Neural crest cell (in vitro differentiated cells): ENCODE measurements around the gene RNF208. TPM values are rescaled to one million over a fixed set of nuclear protein-coding genes. Genes with fewer than 3 reads are reported as not detected.
A peak's percentile ranks its signal among the peaks of the same experiment; 100 is the strongest.

Experiments
- DNase-seq: peaks from one replicate; pipeline ENCODE4 v3.0.0; 2021; ENCODE audit warnings: low read depth, mixed read lengths, low spot score
- H3K27ac Mint-ChIP-seq: one replicate; pipeline ENCODE4 v1.8.0; 2021; ENCODE audit warnings: mild to moderate bottlenecking, mixed read lengths; ENCODE audit not compliant: unreplicated experiment
- H3K27me3 Mint-ChIP-seq: 2 replicates; pipeline ENCODE4 v1.8.0; 2021; ENCODE audit warnings: low read depth, mild to moderate bottlenecking, mixed read lengths
- H3K36me3 Mint-ChIP-seq: 2 replicates; pipeline ENCODE4 v1.8.0; 2021; ENCODE audit warnings: low read depth, mild to moderate bottlenecking, mixed read lengths
- H3K4me1 Mint-ChIP-seq: 2 replicates; pipeline ENCODE4 v1.8.0; 2021; ENCODE audit warnings: mixed read lengths
- H3K4me3 Mint-ChIP-seq: one replicate; pipeline ENCODE4 v1.8.0; 2021; ENCODE audit warnings: mild to moderate bottlenecking, mixed read lengths
- H3K9me3 Mint-ChIP-seq: 2 replicates; pipeline ENCODE4 v1.8.0; 2021; ENCODE audit warnings: mixed read lengths
- long read RNA-seq: library from polyadenylated mRNA; unstranded; transcript quantifications from one replicate; pipeline ENCODE4 v2.0.0, GENCODE V29; 2020
- total RNA-seq: library from RNA; stranded (reverse); gene quantifications from 2 replicates; pipeline ENCODE4 v1.2.1, GENCODE V29; 2021
- TF ChIP-seq, protein P1 (sequence below): fragments of 200-600 bp; sonication (generic); conservative IDR thresholded peaks from 2 replicates; pipeline ENCODE4 v1.5.0; 2021; ENCODE audit warnings: antibody characterized with exemption, mild to moderate bottlenecking

Gene RNF208
- 9.7 and 10.1 TPM in 2 replicates for total RNA-seq
- long read RNA-seq, result 0 reads

GRCh38 chr9:137222190-137223077, at the start of gene RNF208:
Gene RNF208, minus strand, starts transcription at chr9:137222240. Its CDS starts 1,028 bp downstream, at chr9:137221212.
- no peaks in the 10 kb centered on the region for H3K36me3 Mint-ChIP-seq
- peaks cover under 1% of the 10 kb centered on the region for H3K4me1 Mint-ChIP-seq
- DNase-seq, result no peak
- TF ChIP-seq, protein P1, sequence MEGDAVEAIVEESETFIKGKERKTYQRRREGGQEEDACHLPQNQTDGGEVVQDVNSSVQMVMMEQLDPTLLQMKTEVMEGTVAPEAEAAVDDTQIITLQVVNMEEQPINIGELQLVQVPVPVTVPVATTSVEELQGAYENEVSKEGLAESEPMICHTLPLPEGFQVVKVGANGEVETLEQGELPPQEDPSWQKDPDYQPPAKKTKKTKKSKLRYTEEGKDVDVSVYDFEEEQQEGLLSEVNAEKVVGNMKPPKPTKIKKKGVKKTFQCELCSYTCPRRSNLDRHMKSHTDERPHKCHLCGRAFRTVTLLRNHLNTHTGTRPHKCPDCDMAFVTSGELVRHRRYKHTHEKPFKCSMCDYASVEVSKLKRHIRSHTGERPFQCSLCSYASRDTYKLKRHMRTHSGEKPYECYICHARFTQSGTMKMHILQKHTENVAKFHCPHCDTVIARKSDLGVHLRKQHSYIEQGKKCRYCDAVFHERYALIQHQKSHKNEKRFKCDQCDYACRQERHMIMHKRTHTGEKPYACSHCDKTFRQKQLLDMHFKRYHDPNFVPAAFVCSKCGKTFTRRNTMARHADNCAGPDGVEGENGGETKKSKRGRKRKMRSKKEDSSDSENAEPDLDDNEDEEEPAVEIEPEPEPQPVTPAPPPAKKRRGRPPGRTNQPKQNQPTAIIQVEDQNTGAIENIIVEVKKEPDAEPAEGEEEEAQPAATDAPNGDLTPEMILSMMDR, result no peak
- no peaks in the 10 kb centered on the region for H3K9me3 Mint-ChIP-seq
- H3K27ac Mint-ChIP-seq, result peak within 1 kb of the TSS; percentile 81
- H3K4me3 Mint-ChIP-seq, result peak within 1 kb of the TSS; percentile 85
- H3K27me3 Mint-ChIP-seq, result peaks cover 3% of the 10 kb centered on the region

DNA sequence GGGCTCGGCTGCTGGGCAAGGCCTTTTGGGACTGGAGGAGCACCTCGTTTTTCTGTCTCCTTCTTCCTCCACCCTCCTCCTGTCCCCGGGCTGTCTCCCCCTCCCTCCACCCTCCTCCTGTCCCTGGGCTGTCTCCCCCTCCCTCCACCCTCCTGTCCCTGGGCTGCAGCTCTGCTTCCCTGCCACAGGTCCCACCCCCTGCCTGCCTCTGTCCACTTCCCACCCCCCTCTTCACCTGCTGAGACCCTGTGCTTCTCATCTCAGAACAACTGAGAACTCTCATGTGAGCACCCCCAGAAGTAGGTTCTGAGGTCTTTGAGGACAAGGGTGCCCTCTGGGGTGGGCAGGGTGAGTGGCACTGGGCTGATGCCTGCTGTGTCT, 49.6 kb upstream of the RNF208 start:
- Mint-ChIP-seq H3K4me1 (peaks cover 9% of the 10 kb centered on the region), H3K4me3 (no peak overlapping the region), H3K9me3 (no peaks in the 10 kb centered on the region), H3K27me3 (no peaks in the 10 kb centered on the region), H3K36me3 (peaks cover 6% of the 10 kb centered on the region), H3K27ac (no peak overlapping the region)
- DNase-seq, result no peak
- TF ChIP-seq, protein P1, result no peak

- Mint-ChIP-seq H3K9me3 (no peaks in the 10 kb centered on the region), H3K4me3 (no peak overlapping the region), H3K27ac (peak overlapping the region; percentile 86), H3K27me3 (no peaks in the 10 kb centered on the region), H3K36me3 (peaks cover 6% of the 10 kb centered on the region), H3K4me1 (peaks cover 9% of the 10 kb centered on the region)
- no peak for DNase-seq
- TF ChIP-seq, protein P1, result no peak
Observed at GRCh38 chr9:137270929-137271695, 49.1 kb upstream of the RNF208 start.

- Mint-ChIP-seq H3K27ac (no peak overlapping the region), H3K36me3 (peaks cover 6% of the 10 kb centered on the region), H3K4me1 (peaks cover 5% of the 10 kb centered on the region), H3K9me3 (no peaks in the 10 kb centered on the region), H3K4me3 (no peak overlapping the region), H3K27me3 (no peaks in the 10 kb centered on the region)
- TF ChIP-seq, protein P1, result no peak
- no peak for DNase-seq
Observed at GRCh38 chr9:137269231-137269772, 47.3 kb upstream of the RNF208 start.

- Mint-ChIP-seq H3K27me3 (no peaks in the 10 kb centered on the region), H3K27ac (peak overlapping the region; percentile 24), H3K36me3 (peaks cover 6% of the 10 kb centered on the region), H3K9me3 (no peaks in the 10 kb centered on the region), H3K4me3 (peak overlapping the region; percentile 24), H3K4me1 (peaks cover 5% of the 10 kb centered on the region)
- DNase-seq, result no peak
- TF ChIP-seq, protein P1, result no peak
Observed at GRCh38 chr9:137268538-137269201, 46.6 kb upstream of the RNF208 start.
